ENCODE results near the gene ITGA1.
"Not testable (repeated sequence)": the region's sequence is repeated elsewhere in the genome, so short reads cannot be mapped to it uniquely, and the experiment has no call there.

ITGA1 gene

GRCh38 chr5:52909192-52909591 lies 121.5 kb downstream of the ITGA1 start:
- DNase-seq, result no peak

GRCh38 chr5:52910071-52910470 lies 122.4 kb downstream of the ITGA1 start:
- DNase-seq, result no peak

GRCh38 chr5:52915176-52915875 lies 127.6 kb downstream of the ITGA1 start:
- DNase-seq, result no peak

GRCh38 chr5:52920929-52921328 lies 133.2 kb downstream of the ITGA1 start:
- DNase-seq, result no peak

- no peak for DNase-seq
Observed at GRCh38 chr5:52922384-52922783, 134.7 kb downstream of the ITGA1 start.

- DNase-seq, result no peak
Observed at GRCh38 chr5:52924456-52924855, 136.7 kb downstream of the ITGA1 start.

GRCh38 chr5:52925001-52925400 lies 137.3 kb downstream of the ITGA1 start:
- DNase-seq, result no peak

- DNase-seq, result no peak
Observed at GRCh38 chr5:52928689-52929088, 141.0 kb downstream of the ITGA1 start.

- DNase-seq, result no peak
Observed at GRCh38 chr5:52938226-52938625, 150.5 kb downstream of the ITGA1 start.

GRCh38 chr5:52943285-52943684 lies 155.6 kb downstream of the ITGA1 start:
- DNase-seq, result no peak

GRCh38 chr5:52943808-52944207 lies 156.1 kb downstream of the ITGA1 start:
- no peak for DNase-seq

- no peak for DNase-seq
Observed at GRCh38 chr5:52945040-52945439, 157.3 kb downstream of the ITGA1 start.

- no peak for DNase-seq
Observed at GRCh38 chr5:52947208-52947607, 159.5 kb downstream of the ITGA1 start.

GRCh38 chr5:52947851-52948250 lies 160.1 kb downstream of the ITGA1 start:
- no peak for DNase-seq

GRCh38 chr5:52948418-52949076 lies 160.8 kb downstream of the ITGA1 start:
- no peak for DNase-seq

- no peak for DNase-seq
Observed at GRCh38 chr5:52950686-52951085, 163.0 kb downstream of the ITGA1 start.

GRCh38 chr5:52952483-52952882 lies 164.8 kb downstream of the ITGA1 start:
- DNase-seq, result no peak

GRCh38 chr5:52956014-52956413 lies 168.3 kb downstream of the ITGA1 start:
- no peak for DNase-seq

- DNase-seq, result no peak
Observed at GRCh38 chr5:52956915-52957747, 169.4 kb downstream of the ITGA1 start.

- DNase-seq, result peak; percentile 75
Observed at GRCh38 chr5:52961274-52961681, 173.6 kb downstream of the ITGA1 start.

GRCh38 chr5:52963636-52964035 lies 175.9 kb downstream of the ITGA1 start:
- DNase-seq, result no peak

GRCh38 chr5:52964138-52964537 lies 176.4 kb downstream of the ITGA1 start:
- no peak for DNase-seq

- not testable (repeated sequence) for DNase-seq
Observed at GRCh38 chr5:52976157-52976556, 188.4 kb downstream of the ITGA1 start.

Data from DMS79 (cell line).